ENCODE results near the gene CTDSPL2.
A peak's percentile ranks its signal among the peaks of the same experiment; 100 is the strongest.
"Not testable (repeated sequence)": the region's sequence is repeated elsewhere in the genome, so short reads cannot be mapped to it uniquely, and the experiment has no call there.

Gene CTDSPL2

DNA sequence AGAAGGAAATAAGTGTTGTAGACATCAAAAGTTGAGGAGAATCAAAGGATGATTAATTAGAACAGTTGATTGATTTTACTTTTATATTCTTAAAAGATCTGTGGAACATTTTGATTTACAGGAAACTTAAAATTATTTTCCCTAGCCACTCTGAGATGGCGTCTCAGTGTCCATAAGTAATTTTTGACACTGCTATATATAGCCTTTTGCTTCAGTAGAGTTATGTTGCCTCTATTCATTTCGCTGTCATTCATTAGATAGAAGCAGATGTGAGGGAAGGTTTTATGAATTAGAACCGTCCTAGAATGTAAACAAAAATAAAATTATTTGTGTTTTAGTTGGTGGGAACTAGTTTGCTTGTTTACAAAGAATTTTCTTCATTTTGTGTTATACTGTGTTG, 58.5 kb downstream of the CTDSPL2 start:
- no peak for DNase-seq (ENCODE audit: low spot score)

DNA sequence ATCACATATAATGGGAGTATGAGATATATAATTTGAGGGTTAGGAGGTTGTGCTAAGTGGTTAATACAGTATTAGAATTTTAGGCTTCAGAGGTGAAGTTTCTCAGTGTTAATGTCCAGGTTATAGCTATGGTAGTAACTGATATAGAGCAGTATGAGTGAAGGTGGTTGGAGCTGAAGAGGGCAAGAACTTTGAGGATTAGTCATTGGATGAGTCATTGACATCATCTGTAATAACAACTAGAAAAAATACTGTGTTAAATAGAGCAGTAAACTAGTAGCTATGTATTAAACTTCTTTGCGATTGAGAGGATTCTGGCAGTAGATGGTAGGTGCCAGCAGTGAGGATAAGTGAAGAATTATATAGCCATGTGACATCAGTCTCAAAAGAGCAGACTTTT, 62.0 kb downstream of the CTDSPL2 start:
- DNase-seq (ENCODE audit: low spot score): peak; percentile 96

GRCh38 chr15:44490622-44491021, 63.2 kb downstream of the CTDSPL2 start:
- peak; percentile 82 for DNase-seq (ENCODE audit: low spot score)

- no peak for DNase-seq (ENCODE audit: low spot score)
These were observed 64.6 kb downstream of the CTDSPL2 start for GRCh38 chr15:44492040-44492439.

DNA sequence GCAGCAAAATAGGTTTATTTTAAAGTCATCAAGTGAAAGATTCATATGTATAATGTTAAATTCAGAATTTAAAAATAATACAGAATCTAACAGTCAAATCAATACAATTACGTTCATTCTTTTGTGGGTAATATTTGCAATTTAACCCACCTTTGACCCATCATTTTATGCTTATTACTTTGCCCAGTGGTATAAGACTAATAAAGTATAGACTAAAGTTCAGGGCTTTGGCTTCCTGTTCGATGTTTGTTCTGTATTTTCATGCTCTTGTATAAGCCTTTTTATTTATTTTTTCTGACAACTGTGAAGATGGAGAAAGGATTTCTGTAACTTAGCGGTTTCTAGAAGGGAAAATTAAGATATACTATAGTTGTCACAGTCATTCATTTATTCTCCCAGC, 65.2 kb downstream of the CTDSPL2 start:
- DNase-seq (ENCODE audit: low spot score): no peak

- DNase-seq (ENCODE audit: low spot score): no peak
These were observed 68.1 kb downstream of the CTDSPL2 start for GRCh38 chr15:44495562-44495961.

DNA sequence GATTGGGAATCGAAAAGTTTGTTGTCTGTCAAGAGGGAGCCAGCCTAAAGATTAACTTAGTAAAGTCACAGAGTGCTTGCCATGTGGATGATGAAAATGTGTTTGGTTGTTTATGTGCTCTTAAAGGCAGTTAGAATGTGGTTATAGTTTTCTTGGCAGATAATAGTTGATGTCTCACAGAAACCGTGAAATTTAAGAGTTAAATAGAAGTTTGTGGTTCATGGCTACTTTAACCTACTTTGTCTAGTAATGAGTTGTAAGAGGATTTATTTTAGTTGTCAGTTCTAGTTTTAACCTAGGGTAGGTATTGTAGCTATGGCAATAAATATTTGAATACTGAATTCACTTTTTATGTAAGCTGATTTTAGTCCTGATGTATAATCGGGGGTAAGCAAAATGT, 73.1 kb downstream of the CTDSPL2 start:
- no peak for DNase-seq (ENCODE audit: low spot score)

GRCh38 chr15:44501768-44502366, 74.4 kb downstream of the CTDSPL2 start:
- DNase-seq (ENCODE audit: low spot score): peak; percentile 59

DNA sequence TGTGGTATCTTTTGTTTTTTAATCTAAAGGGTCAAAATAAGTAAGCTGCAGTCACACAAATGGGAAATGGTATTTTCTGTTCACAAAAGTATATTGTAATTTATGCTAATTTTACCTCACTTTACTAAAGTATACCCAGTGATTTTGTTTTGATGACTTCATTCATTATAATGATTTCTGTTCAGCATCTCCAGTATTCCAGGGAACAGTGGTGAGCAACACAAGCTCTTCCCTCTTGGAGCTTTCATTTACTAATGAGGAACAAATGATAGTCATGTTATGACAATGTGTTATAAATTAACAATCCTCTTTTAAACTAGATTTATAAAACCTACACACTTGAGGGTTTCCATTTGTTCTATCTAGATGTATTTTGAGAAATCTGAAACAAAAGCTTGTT, 89.0 kb downstream of the CTDSPL2 start:
- no peak for DNase-seq (ENCODE audit: low spot score)

GRCh38 chr15:44519537-44519936, 92.1 kb downstream of the CTDSPL2 start:
- no peak for DNase-seq (ENCODE audit: low spot score)

- DNase-seq (ENCODE audit: low spot score): no peak
These were observed 97.6 kb downstream of the CTDSPL2 start for GRCh38 chr15:44525018-44525417.

DNA sequence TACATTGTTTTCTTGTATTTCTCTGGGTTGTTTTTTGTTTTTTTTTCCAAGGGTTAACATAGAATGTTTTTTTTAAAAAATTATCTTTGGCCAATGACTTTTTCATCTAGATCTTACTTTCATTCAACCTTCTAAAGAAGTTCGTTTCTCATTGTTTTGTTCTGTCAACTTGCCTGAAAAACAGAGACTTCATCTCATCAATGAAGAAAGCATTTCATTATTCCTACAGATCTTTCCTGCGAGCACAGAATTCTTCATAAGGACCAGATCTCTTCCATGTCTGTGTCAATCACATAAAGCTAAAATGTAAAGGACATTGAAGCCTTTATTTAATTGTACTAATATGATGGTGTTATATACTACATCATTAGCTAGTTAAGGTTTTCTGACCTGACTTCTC, 99.8 kb downstream of the CTDSPL2 start:
- no peak for DNase-seq (ENCODE audit: low spot score)

- DNase-seq (ENCODE audit: low spot score): no peak
These were observed 102.6 kb downstream of the CTDSPL2 start for GRCh38 chr15:44529864-44530604.

DNA sequence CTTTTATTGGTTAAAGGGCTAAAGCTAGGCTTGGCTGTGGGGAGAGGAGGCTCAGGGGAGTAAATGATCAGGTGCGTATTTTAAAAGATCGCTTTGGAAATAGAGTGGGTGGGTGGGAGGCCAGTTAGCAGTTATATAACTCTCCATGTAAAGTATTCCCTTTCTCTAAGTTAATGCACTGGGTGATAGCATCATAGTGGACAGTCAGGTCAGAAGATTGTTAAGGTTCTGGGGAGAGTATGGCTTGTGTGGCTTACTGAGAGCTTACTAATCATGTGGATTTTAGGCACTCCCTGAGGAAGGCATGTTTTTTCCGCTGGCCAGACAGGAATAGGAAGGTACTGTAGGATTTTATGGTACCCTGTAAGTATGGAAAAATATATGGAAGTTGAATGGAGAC, 103.2 kb downstream of the CTDSPL2 start:
- no peak for DNase-seq (ENCODE audit: low spot score)

GRCh38 chr15:44532275-44532674, 104.8 kb downstream of the CTDSPL2 start:
- not testable (repeated sequence) for DNase-seq (ENCODE audit: low spot score)

GRCh38 chr15:44532689-44533088, 105.3 kb downstream of the CTDSPL2 start:
- DNase-seq (ENCODE audit: low spot score): no peak

GRCh38 chr15:44535092-44535491, 107.7 kb downstream of the CTDSPL2 start:
- no peak for DNase-seq (ENCODE audit: low spot score)

DNA sequence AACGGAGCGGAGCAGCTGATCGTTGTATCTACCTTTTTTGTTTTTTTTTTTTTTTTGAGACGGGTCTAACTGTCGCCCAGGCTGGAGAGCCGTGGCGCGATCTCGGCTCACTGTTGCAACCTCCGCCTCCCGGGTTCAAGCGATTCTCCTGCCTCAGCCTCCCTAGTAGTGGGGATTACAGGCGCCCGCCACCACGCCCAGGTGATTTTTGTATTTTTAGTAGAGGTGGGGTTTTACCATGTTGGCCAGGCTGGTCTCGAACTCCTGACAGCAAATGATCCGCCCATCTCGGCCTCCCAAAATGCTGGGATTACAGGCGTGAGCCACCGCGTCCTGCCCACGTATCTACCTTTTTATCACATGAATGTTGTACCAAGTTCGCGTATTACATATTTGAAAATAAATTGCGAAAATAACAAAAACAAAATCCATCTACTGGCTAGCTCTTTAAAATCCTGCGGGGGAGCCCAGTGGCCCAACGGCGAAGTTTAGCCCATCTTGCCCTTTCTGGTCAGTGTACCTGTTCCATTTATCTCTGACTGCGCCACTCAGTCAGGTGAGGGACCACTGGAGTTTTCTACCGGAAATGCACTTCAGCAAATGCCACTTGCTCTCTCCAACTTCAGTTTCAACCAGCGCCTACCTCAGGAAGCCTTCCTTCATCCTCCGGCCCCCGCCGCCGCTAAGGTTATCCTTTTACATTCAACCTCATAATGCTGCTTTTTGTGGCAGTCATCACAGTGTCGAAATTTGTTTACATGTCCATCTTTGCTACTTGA, 108.3 kb downstream of the CTDSPL2 start:
- DNase-seq (ENCODE audit: low spot score): peak; percentile 60

DNA sequence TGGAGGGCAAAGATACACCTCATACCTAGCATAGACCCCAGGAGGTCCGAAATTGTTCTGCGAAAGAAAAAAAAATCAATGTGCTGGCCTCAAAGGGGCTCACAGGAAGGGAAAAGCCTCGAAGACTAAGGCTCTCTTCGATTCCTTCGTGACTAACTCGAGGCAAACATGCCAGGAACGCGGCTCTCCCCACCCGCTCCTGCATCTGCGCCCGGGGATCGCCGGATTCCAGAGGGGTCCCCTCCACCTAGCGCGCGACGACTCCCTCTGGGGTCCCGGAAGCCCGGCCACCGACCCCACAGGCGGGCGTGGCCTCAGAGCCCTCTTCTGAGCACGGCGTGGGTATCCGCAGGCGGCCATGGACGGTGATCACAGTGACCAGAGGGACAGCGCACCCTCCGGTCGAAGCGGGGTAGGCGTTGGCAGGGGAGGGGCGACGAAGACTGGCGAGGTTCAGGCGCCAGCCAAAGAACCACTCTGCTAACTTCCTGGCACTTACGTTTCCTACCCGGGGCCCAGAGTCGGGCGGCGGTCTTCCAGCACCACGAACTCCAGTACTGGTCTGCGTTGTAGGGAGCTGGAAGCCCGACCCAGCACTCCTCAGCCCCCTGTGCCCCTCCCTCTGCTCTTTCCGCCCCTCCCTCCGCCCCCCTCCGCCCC, 109.0 kb downstream of the CTDSPL2 start:
- DNase-seq (ENCODE audit: low spot score): no peak

DNA sequence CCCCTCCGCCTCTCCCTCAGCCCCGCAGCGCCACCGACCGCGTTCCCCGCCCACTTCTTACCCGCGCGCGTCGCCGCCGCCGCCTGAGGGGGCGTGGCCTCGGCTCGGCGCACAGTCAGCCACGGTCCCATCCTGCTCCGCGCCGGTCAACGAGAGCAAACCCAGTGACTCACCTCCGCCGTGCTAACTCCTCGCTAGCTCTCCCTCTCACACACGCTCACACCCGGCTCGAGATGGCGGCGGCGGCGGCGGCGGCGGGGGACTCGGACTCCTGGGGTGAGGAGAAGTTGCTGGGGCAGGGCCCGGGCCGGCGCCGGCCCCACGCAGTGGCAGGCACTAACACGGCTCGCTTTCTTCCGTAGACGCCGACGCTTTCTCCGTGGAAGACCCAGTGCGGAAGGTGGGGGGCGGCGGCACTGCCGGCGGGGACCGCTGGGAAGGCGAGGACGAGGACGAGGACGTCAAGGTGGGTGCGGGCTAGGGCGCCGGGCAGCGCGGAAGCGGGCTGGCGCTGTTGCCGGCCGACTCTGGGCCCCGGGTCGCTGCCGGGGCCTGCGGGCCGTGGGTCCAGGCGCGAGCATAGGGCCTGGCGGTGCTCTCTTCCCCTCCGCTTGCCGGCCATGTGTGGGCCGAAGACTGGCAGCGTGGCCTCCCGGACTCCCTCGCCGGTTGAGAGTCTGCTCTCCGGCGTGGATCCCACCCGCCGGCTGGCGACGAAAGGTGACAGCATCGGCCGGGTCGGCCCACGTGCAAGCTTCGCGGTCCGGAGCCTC, 109.7 kb downstream of the CTDSPL2 start, which contains the start of gene EIF3J:
Gene EIF3J (plus strand): TSS at position 186 of the 773 bp plus-strand sequence. CDS start 48 bp downstream, at position 234.
- peak; percentile 98 for DNase-seq (ENCODE audit: low spot score)

GRCh38 chr15:44537735-44538240, 110.4 kb downstream of the CTDSPL2 start:
- no peak for DNase-seq (ENCODE audit: low spot score)
